Ectodermal cell (in vitro differentiated cells): ENCODE data around the gene SLC29A1.

Experiments used
- H3K27ac ChIP-seq: 2 replicates; pipeline ENCODE4 v1.7.0; 2013; ENCODE audit warnings: mild to moderate bottlenecking, low read depth, low read length; ENCODE audit not compliant: insufficient read depth, poor library complexity, severe bottlenecking
- H3K27me3 ChIP-seq: 2 replicates; pipeline ENCODE4 v1.7.0; 2013; ENCODE audit warnings: mild to moderate bottlenecking, low read length; ENCODE audit not compliant: insufficient read depth, control insufficient read depth, poor library complexity, severe bottlenecking
- H3K36me3 ChIP-seq: one replicate; pipeline ENCODE4 v1.7.0; 2013; ENCODE audit warnings: low read length; ENCODE audit not compliant: control insufficient read depth, insufficient read depth
- H3K4me1 ChIP-seq: one replicate; pipeline ENCODE4 v1.7.0; 2013; ENCODE audit warnings: low read length; ENCODE audit not compliant: control insufficient read depth, insufficient read depth
- H3K4me3 ChIP-seq: 2 replicates; pipeline ENCODE4 v1.7.0; 2013; ENCODE audit warnings: low read depth, low read length, control low read depth; ENCODE audit not compliant: insufficient read depth
- H3K9me3 ChIP-seq: 2 replicates; pipeline ENCODE4 v1.7.0; 2013; ENCODE audit warnings: mild to moderate bottlenecking, low read length, moderate library complexity; ENCODE audit not compliant: control insufficient read depth
- WGBS, 2 experiments: methylation state at CpG; one replicate each; pipeline ENCODE4 v1.1.7; 2013; ENCODE audit warnings: missing lambda C conversion rate in 2 of 2; 5-methylcytosine and 5-hydroxymethylcytosine counted together

The SLC29A1 gene

DNA sequence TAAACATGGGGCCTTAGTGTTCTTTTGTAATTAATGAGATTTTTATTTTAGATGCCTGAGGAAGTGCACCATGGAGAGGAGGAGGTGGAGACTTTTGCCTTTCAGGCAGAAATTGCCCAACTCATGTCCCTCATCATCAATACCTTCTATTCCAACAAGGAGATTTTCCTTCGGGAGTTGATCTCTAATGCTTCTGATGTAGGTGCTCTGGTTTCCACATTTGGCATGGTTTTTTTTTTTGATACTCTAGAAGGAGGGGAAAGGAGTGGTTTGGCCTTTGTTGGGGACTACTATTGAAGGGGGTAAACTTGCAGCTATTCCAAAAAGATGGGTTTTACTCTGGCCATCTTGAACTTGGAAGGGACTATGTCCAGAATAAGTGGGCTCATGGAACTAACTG, 25.2 kb downstream of the SLC29A1 start:
- no peaks in the 10 kb centered on the region for H3K9me3 ChIP-seq
- no peak overlapping the region for H3K27ac ChIP-seq
- no peaks in the 10 kb centered on the region for H3K27me3 ChIP-seq
- H3K4me3 ChIP-seq: peak overlapping the region; percentile 92
- H3K4me1 ChIP-seq: peaks cover 16% of the 10 kb centered on the region
- WGBS, 2 experiments: 60 to 78% methylated on average over 1 of the region's 1 CpG
- H3K36me3 ChIP-seq: peaks cover 47% of the 10 kb centered on the region

GRCh38 chr6:44249082-44249748, 25.8 kb downstream of the SLC29A1 start:
- no peaks in the 10 kb centered on the region for H3K9me3 ChIP-seq
- 91 to 93% methylated on average over 9 of the region's 9 CpGs for WGBS, 2 experiments
- H3K36me3 ChIP-seq: peaks cover 51% of the 10 kb centered on the region

DNA sequence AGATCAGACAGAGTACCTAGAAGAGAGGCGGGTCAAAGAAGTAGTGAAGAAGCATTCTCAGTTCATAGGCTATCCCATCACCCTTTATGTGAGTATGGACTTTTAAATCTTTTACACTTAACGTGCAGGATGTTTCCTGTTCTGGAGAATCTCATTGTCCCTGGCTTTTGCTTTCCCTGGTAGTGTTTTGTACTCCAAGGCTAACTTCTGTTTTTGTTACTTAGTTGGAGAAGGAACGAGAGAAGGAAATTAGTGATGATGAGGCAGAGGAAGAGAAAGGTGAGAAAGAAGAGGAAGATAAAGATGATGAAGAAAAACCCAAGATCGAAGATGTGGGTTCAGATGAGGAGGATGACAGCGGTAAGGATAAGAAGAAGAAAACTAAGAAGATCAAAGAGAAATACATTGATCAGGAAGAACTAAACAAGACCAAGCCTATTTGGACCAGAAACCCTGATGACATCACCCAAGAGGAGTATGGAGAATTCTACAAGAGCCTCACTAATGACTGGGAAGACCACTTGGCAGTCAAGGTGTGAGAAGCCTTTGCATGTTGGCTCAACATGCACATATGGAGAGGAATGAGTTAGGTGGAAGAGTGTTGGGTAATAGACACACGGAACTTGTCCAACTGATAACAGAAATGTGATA, 26.8 kb downstream of the SLC29A1 start:
- 95 to 96% methylated on average over 5 to 6 of the region's 6 CpGs for WGBS, 2 experiments
- no peak overlapping the region for H3K27ac ChIP-seq
- H3K27me3 ChIP-seq: no peaks in the 10 kb centered on the region
- peaks cover 52% of the 10 kb centered on the region for H3K36me3 ChIP-seq
- no peaks in the 10 kb centered on the region for H3K9me3 ChIP-seq
- H3K4me3 ChIP-seq: no peak overlapping the region
- peaks cover 13% of the 10 kb centered on the region for H3K4me1 ChIP-seq

More at GRCh38 chr6:44249082-44249748, 25.8 kb downstream of the SLC29A1 start:
- Histone ChIP-seq H3K4me3 (peak overlapping the region; percentile 92), H3K4me1 (peaks cover 16% of the 10 kb centered on the region), H3K27ac (no peak overlapping the region), H3K27me3 (no peaks in the 10 kb centered on the region)

GRCh38 chr6:44250718-44251123, 27.3 kb downstream of the SLC29A1 start:
- Histone ChIP-seq H3K4me3 (no peak overlapping the region), H3K4me1 (peaks cover 7% of the 10 kb centered on the region), H3K36me3 (peaks cover 52% of the 10 kb centered on the region), H3K27me3 (no peaks in the 10 kb centered on the region), H3K27ac (no peak overlapping the region), H3K9me3 (no peaks in the 10 kb centered on the region)
- 94 to 98% methylated on average over 3 of the region's 3 CpGs for WGBS, 2 experiments

DNA sequence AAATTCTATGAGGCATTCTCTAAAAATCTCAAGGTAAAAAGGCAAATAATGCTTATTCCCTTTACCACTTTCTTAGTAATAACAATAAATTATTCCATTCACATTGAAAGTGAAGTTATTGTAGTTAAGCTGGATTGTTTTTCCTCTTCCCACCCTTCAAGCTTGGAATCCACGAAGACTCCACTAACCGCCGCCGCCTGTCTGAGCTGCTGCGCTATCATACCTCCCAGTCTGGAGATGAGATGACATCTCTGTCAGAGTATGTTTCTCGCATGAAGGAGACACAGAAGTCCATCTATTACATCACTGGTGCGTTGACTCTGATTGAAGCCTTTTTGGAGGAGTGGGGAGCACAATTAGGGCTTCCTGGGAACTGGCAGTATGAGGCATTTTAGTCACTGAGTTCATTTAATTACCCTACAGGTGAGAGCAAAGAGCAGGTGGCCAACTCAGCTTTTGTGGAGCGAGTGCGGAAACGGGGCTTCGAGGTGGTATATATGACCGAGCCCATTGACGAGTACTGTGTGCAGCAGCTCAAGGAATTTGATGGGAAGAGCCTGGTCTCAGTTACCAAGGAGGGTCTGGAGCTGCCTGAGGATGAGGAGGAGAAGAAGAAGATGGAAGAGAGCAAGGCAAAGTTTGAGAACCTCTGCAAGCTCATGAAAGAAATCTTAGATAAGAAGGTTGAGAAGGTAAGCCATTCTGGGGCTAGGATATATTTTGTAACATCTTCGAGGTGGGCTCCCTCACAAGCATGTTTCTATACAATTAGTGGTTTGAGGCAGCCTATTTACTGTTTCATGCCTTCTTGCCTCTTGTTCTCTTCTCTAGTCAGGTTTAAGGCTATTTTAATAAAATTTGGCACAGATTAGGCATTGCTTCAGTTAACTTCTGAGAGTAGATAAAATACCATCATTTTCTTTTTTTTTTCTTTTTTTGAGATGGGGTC, 28.5 kb downstream of the SLC29A1 start:
- Histone ChIP-seq H3K27me3 (no peaks in the 10 kb centered on the region), H3K9me3 (no peaks in the 10 kb centered on the region), H3K27ac (no peak overlapping the region), H3K36me3 (peaks cover 52% of the 10 kb centered on the region), H3K4me3 (no peak overlapping the region), H3K4me1 (peaks cover 5% of the 10 kb centered on the region)
- WGBS, 2 experiments: 96 to 97% methylated on average over 14 of the region's 14 CpGs

- H3K4me1 ChIP-seq: peaks cover 12% of the 10 kb centered on the region
- WGBS, 2 experiments: 87 to 88% methylated on average over 10 of the region's 10 CpGs
- peaks cover 52% of the 10 kb centered on the region for H3K36me3 ChIP-seq
- no peak overlapping the region for H3K4me3 ChIP-seq
- H3K9me3 ChIP-seq: no peaks in the 10 kb centered on the region
- H3K27ac ChIP-seq: no peak overlapping the region
- no peaks in the 10 kb centered on the region for H3K27me3 ChIP-seq
Measured at GRCh38 chr6:44253307-44254101, 30.1 kb downstream of the SLC29A1 start.

GRCh38 chr6:44254191-44255104, 31.1 kb downstream of the SLC29A1 start:
- 91 to 92% methylated on average over 12 of the region's 12 CpGs for WGBS, 2 experiments
- no peak overlapping the region for H3K4me3 ChIP-seq
- H3K4me1 ChIP-seq: peaks cover 7% of the 10 kb centered on the region
- no peak overlapping the region for H3K27ac ChIP-seq
- no peaks in the 10 kb centered on the region for H3K27me3 ChIP-seq
- peaks cover 46% of the 10 kb centered on the region for H3K36me3 ChIP-seq
- H3K9me3 ChIP-seq: no peaks in the 10 kb centered on the region

GRCh38 chr6:44255105-44255808, 31.9 kb downstream of the SLC29A1 start:
- Histone ChIP-seq H3K27ac (peak overlapping the region; percentile 48), H3K9me3 (no peaks in the 10 kb centered on the region), H3K27me3 (no peaks in the 10 kb centered on the region), H3K36me3 (peaks cover 38% of the 10 kb centered on the region), H3K4me3 (no peak overlapping the region), H3K4me1 (peaks cover 7% of the 10 kb centered on the region)
- WGBS, 2 experiments: 89 to 91% methylated on average over 16 of the region's 16 CpGs
